GM12875 (cell line): ENCODE measurements around the gene IQSEC1.

ENCODE experiments used
- H3K4me3 ChIP-seq: one replicate; pipeline ENCODE4 v1.5.1; 2011; ENCODE audit warnings: low read depth, low read length, control low read depth
- CTCF ChIP-seq: IDR thresholded peaks from 2 replicates; pipeline ENCODE4 v1.5.1; 2011; ENCODE audit warnings: low read depth, mild to moderate bottlenecking, control low read depth, inconsistent platforms, low read length, moderate library complexity, borderline replicate concordance; ENCODE audit not compliant: insufficient read depth

Gene IQSEC1

DNA sequence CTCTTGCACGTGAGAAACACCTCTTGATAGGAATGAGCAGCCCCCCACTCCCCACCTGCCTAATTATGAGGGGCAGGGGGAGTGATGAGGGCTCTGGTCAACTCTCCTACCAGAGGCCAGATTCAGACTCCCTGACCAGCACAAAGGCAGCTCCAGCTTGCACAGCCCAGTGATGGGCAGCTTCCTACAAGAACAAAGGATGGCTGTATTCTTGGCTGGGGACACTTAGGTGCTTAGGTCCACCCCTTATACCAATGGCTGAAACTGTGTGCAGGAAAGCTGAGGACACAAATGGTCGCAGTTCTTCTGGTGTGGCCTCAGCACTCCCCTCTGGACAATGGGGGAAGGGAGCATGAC is 81.8 kb downstream of the IQSEC1 start:
- H3K4me3 ChIP-seq, result no peak overlapping the region
- no peak for TF ChIP-seq CTCF

DNA sequence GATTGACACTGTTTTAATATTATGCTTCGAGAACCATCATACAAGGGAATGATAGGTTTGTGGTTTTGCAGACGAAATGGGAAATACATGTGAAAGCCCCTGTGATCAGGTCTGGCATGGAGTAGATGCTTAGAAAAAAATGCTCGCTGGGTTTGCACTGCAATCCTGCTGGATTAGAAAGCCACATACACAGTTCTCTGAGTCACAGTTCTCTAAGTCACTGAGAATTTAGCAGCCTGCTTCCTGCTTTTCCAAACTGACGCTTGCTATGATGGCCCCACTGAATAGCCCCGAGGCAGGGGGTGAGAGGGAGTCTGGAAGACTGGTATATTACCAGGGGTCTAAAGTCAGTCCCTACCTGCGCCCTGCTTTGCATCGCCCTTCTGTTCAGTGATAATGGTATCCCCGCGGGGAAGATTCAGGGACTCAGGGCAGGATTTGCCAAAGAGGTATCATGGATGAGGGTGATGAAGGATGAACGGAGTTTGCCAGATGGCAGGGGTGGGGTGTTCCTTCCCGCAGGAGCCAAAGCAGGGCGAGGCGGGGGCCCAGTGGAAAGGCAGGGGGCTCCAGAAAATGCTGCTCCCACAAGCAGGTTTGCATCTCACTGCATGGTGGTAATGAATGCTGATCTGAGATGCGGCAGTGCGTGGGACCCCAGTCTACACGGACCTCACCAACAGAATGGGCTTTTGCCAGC is 82.3 kb downstream of the IQSEC1 start:
- no peak overlapping the region for H3K4me3 ChIP-seq
- no peak for TF ChIP-seq CTCF

- H3K4me3 ChIP-seq, result no peak overlapping the region
- no peak for TF ChIP-seq CTCF
These were observed 82.9 kb downstream of the IQSEC1 start for GRCh38 chr3:12990306-12990705.

DNA sequence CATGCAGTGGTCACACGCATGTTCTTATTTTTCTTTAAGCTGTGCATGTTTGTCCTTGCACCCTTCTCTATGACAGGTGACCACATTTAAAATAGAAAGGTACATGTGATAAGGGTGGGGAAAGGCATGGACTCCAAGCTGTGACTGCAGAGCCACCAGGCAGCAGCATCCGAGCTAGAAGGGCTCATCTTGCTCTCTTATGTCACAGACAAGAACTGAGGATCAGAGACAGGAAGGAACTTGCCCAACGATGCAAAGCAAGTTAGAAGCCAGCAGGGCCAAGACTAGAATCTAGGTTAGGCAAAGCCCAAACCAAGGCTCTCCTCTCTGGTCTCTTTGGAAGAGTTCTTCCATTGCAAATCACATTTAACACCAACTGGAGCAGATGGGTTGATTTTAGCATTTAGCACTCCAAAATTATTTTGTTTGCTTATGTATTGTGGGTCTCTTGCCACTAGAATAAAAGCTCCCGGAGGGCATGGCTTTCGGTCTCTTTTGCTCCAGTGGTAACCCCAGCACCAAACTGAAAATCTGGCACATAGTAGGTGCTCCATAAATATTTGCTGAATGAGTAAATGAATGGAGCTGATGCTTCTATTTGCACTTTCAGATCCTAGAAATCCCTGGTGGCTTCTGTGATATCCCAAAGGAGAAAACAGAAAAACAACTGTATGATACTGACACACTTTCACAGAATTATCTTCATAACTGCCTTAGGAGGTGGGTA is 84.3 kb downstream of the IQSEC1 start:
- no peak overlapping the region for H3K4me3 ChIP-seq
- no peak for TF ChIP-seq CTCF

DNA sequence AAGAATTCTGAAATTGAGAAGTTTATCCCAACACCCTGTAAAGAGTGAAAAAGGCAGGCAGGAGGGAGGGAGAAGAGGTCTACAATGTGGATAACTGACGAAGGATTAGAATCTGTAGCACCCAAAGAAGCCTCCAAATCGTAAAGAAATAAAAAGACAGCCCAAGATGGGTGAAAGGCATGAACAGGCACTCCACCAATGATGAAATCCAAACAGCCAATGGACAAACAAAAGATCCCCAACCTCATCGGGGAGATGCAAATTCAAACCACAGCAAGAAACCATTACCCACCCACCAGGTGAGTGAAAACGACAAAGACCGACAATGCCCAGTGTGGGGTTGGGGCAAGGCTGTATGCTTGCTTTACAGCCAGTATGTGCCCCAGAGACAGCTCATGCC is 85.6 kb downstream of the IQSEC1 start:
- no peak for TF ChIP-seq CTCF
- no peak overlapping the region for H3K4me3 ChIP-seq

DNA sequence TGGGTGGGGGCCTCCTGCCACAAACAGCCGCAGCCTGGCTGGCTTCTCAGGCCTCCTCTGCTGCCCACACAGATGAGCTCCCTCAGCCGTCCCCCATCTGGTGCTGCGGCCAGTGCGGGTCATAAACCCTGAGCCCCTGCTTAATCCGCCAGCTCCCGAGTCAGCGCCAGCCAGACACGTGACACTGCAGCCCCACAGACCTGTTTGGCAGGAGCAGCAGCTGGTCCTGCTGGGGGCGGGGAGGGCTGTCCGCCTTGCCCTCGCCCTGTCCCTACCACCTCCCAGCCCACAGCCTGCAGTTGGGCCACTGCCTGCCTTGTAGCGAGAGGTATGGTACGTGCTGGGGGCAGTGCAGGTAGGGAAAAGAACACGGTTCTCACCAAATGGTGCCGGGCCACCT is 86.2 kb downstream of the IQSEC1 start:
- TF ChIP-seq CTCF, result no peak
- H3K4me3 ChIP-seq, result no peak overlapping the region

- TF ChIP-seq CTCF, result no peak
- H3K4me3 ChIP-seq, result no peak overlapping the region
These were observed 86.7 kb downstream of the IQSEC1 start for GRCh38 chr3:12986521-12986920.
